Cardiac muscle cell (in vitro differentiated cells and primary cell): Measurements from ENCODE around the gene AP2M1. TPM values are rescaled to one million over a fixed set of nuclear protein-coding genes. Genes with fewer than 3 reads are reported as not detected.
"Not testable (repeated sequence)": the region's sequence is repeated elsewhere in the genome, so short reads cannot be mapped to it uniquely, and the experiment has no call there.

Source experiments
- DNase-seq, 2 donors: peaks; one replicate each; pipeline versions ENCODE4 v3.0.0 to v3.0.0-alpha.2; 2010 to 2017; ENCODE audit warnings: low read depth in 1 of 2, low spot score in 1 of 2
- H3K27ac ChIP-seq: fragments of 200-600 bp; sonication (generic); 2 replicates; pipeline ENCODE4 v1.5.1; 2016
- H3K27me3 ChIP-seq: fragments of 200-600 bp; sonication (generic); 2 replicates; pipeline ENCODE4 v1.6.0; 2016; ENCODE audit warnings: control low read depth
- H3K36me3 ChIP-seq: fragments of 200-600 bp; sonication (generic); 2 replicates; pipeline ENCODE4 v1.5.1; 2016; ENCODE audit warnings: control low read depth
- H3K4me1 ChIP-seq: fragments of 200-600 bp; sonication (generic); 2 replicates; pipeline ENCODE4 v1.8.1; 2017; ENCODE audit warnings: low read depth, mild to moderate bottlenecking, mixed run types
- H3K4me3 ChIP-seq: fragments of 200-600 bp; sonication (generic); 2 replicates; pipeline ENCODE4 v1.5.1; 2016; ENCODE audit warnings: mild to moderate bottlenecking
- H3K9me3 ChIP-seq: fragments of 200-600 bp; sonication (generic); 2 replicates; pipeline ENCODE4 v1.5.1; 2017; ENCODE audit warnings: low read depth, mild to moderate bottlenecking, control low read depth
- polyA plus RNA-seq: library from polyadenylated mRNA; unstranded; fragments of >200 nt; fragmentation: Nextera tagmentation; extraction: Ambion mirVana; gene quantifications from 2 replicates; pipeline ENCODE4 v1.2.1, GENCODE V29; 2016
- total RNA-seq: library from RNA; depleted of rRNA; stranded (reverse); fragments of >200 nt; gene quantifications from 2 replicates; pipeline ENCODE4 v1.2.3, GENCODE V29; 2016
- TF ChIP-seq, protein P1 (sequence below): IDR thresholded peaks from 2 replicates; pipeline ENCODE4 v1.5.1; 2012; ENCODE audit warnings: low read depth, mild to moderate bottlenecking, low read length

AP2M1 gene
- total and polyA plus RNA-seq, 2 experiments from 2014 or later: 399 to 577 TPM

DNA sequence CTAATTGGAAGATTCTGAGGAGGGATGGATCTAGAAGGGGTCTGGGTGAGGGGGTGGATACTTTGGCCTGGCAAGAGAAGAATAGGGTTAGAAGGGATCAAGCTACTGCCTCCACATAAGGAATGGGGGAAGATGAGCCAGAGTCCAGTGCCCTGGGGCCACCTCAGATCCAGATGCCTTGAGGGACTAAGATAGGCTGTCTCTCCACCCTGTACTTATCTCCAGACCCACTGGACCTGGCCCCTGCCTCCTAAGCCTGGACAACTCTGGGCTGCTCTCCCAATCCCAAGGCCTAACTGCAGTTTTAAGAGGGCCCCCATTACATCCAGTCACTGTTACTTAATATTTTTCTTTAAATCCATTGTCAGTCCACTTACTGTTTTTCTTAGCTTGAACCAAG is 17.4 kb upstream of the AP2M1 start:
- no peaks in the 10 kb centered on the region for H3K36me3 ChIP-seq
- peak overlapping the region; percentile 97 for H3K27ac ChIP-seq
- no peak for DNase-seq
- TF ChIP-seq, protein P1, sequence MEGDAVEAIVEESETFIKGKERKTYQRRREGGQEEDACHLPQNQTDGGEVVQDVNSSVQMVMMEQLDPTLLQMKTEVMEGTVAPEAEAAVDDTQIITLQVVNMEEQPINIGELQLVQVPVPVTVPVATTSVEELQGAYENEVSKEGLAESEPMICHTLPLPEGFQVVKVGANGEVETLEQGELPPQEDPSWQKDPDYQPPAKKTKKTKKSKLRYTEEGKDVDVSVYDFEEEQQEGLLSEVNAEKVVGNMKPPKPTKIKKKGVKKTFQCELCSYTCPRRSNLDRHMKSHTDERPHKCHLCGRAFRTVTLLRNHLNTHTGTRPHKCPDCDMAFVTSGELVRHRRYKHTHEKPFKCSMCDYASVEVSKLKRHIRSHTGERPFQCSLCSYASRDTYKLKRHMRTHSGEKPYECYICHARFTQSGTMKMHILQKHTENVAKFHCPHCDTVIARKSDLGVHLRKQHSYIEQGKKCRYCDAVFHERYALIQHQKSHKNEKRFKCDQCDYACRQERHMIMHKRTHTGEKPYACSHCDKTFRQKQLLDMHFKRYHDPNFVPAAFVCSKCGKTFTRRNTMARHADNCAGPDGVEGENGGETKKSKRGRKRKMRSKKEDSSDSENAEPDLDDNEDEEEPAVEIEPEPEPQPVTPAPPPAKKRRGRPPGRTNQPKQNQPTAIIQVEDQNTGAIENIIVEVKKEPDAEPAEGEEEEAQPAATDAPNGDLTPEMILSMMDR: no peak
- peak overlapping the region; percentile 100 for H3K4me3 ChIP-seq
- H3K27me3 ChIP-seq: no peaks in the 10 kb centered on the region
- no peaks in the 10 kb centered on the region for H3K9me3 ChIP-seq
- H3K4me1 ChIP-seq: peaks cover 12% of the 10 kb centered on the region

DNA sequence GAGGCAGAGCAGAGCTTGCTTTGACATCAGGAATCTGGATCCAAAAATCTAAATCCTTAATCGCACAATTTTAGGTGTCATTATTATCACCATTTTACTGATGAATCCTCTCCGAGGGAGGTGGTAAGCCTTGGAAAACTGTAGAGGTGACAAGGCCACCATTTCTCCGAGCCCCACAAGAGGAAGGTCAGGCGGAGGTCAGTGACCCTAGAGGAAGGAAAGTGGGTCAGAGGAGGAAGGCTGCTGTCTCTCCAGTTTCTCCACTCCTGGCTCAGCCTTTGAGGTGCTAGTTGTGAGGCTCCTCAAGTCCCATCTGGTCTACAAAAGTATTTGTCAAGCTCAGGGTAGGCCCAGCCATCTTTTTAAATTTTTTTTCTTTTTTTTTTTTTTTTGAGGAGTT is 16.3 kb upstream of the AP2M1 start:
- Histone ChIP-seq H3K9me3 (no peaks in the 10 kb centered on the region), H3K4me3 (no peak overlapping the region), H3K4me1 (peaks cover 12% of the 10 kb centered on the region), H3K36me3 (peaks cover 3% of the 10 kb centered on the region), H3K27me3 (no peaks in the 10 kb centered on the region), H3K27ac (peak overlapping the region; percentile 66)
- no peak for DNase-seq
- TF ChIP-seq, protein P1: no peak

DNA sequence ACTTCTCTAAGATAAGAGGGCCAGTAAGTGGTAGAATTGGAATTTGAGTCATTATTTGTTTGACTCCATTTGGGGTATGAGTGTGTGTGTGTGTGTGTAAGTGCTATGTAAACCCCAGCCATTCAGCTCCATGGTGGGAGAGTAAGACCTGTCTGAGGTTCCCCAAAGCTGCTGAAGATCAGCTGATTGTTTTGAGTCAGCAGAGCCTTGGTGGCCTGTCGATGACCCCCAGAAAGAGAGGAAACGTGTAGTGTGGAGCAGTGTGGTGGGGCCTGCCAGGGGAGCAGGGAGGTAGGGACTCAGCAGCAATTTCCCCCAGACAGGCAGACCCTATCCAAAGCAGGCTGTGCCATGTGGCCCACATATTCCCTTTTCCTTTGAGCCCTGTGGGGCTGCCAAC is 14.2 kb upstream of the AP2M1 start:
- Histone ChIP-seq H3K4me3 (no peak overlapping the region), H3K36me3 (peaks cover 12% of the 10 kb centered on the region), H3K4me1 (peaks cover 12% of the 10 kb centered on the region), H3K9me3 (no peaks in the 10 kb centered on the region), H3K27me3 (no peaks in the 10 kb centered on the region), H3K27ac (peak overlapping the region; percentile 56)
- TF ChIP-seq, protein P1: no peak
- DNase-seq: peak in 1 of 2 donors; percentile 66

DNA sequence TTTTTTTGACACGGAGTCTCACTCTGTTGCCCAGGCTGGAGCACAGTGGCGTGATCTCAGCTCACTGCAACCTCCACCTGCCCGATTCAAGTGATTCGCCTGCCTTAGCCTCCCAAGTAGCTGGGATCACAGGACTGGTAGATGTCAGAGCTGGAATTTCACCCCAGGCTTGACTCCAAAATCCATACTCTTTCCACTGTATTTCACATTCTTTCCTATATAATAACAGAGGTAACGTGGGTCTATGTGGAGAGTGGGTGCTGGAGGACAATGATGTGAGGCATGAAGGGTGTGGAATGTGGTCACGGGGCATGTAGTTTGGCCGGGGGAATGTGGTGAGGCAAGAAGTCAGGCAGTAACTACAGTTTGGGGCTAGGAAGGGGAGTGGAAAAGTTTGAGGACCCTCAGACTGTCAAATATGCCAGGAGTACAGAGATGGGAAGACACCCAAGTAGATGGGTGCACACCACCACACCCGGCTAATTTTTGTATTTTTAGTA is 12.0 kb upstream of the AP2M1 start:
- peaks cover 34% of the 10 kb centered on the region for H3K36me3 ChIP-seq
- DNase-seq: not testable (repeated sequence)

DNA sequence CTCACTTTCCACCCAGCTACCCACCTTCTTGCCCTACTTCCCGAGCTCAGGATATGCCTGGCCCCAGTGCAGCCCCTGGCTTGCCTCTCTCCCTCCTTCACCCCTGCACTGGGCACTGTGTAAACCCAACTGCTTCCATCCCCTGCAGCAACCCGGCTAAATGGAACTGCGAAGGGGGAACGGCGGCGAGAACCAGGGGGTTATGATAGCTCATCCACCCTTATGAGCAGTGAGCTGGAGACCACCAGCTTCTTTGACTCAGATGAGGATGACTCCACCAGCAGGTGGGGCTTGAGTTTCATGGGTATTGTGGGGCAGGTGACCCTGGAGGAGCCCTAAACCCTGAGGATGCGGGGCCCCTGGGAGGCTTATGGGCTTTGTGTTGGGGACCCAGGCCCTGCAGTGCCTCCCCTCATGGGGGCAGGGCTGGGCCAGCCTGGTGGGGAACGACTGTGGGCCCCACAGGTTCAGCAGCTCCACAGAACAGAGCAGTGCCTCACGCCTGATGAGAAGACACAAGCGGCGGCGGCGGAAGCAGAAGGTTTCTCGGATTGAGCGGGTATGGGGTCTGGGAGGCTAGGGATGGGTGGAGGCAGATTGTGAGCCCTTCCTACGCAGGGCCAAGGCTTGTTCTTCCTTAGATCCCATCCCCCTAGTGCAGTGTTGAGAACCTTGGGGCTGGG is 9.9 kb upstream of the AP2M1 start:
- no peaks in the 10 kb centered on the region for H3K9me3 ChIP-seq
- peaks cover 9% of the 10 kb centered on the region for H3K4me1 ChIP-seq
- peaks cover 41% of the 10 kb centered on the region for H3K36me3 ChIP-seq
- H3K27ac ChIP-seq: no peak overlapping the region
- TF ChIP-seq, protein P1: no peak
- no peak overlapping the region for H3K4me3 ChIP-seq
- no peak for DNase-seq
- no peaks in the 10 kb centered on the region for H3K27me3 ChIP-seq

More for the DNA sequence above, 12.0 kb upstream of the AP2M1 start:
- not testable (repeated sequence) for H3K27ac ChIP-seq, H3K27me3 ChIP-seq, H3K4me3 ChIP-seq, H3K9me3 ChIP-seq, H3K4me1 ChIP-seq

DNA sequence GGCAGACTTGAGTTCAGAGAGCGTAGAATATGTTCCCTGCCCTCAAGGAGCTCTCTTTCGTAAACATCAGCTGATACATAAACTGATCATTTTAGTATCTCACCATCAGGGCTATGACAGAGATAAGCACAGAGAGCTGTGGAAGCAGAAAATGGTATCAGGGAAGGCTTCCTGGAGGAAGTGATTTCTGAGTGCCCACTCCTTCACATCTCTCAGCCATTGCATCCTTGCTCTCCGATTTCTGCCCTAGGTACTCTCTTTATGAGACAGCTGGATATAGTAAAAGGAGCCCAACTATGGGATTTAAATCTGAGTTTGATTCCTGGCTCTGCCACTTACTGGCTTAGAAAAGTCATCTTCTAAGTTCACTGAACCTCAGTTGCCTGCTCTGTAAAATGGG is 9.1 kb upstream of the AP2M1 start:
- no peak overlapping the region for H3K27ac ChIP-seq
- H3K36me3 ChIP-seq: peaks cover 43% of the 10 kb centered on the region
- no peaks in the 10 kb centered on the region for H3K27me3 ChIP-seq
- no peak overlapping the region for H3K4me3 ChIP-seq
- H3K4me1 ChIP-seq: peaks cover 3% of the 10 kb centered on the region
- no peak for DNase-seq
- TF ChIP-seq, protein P1: no peak
- H3K9me3 ChIP-seq: no peaks in the 10 kb centered on the region
